GM04504 (cell line): ENCODE data around the gene SLBP.

ENCODE experiments used
- DNase-seq: peaks from one replicate; pipeline ENCODE4 v3.0.0-alpha.2; 2012; ENCODE audit warnings: low read depth

SLBP gene

GRCh38 chr4:1748465-1748995 is 36.4 kb upstream of the SLBP start:
- DNase-seq: no peak

GRCh38 chr4:1747603-1747967 is 35.5 kb upstream of the SLBP start:
- no peak for DNase-seq

- DNase-seq: no peak
Observed at GRCh38 chr4:1746919-1747602, 34.9 kb upstream of the SLBP start.

GRCh38 chr4:1746265-1746691 is 34.2 kb upstream of the SLBP start:
- DNase-seq: no peak

GRCh38 chr4:1745697-1746096 is 33.6 kb upstream of the SLBP start:
- DNase-seq: no peak

GRCh38 chr4:1745165-1745564 is 33.0 kb upstream of the SLBP start:
- DNase-seq: no peak

- DNase-seq: no peak
Observed at GRCh38 chr4:1744552-1744951, 32.4 kb upstream of the SLBP start.

- DNase-seq: no peak
Observed at GRCh38 chr4:1743975-1744374, 31.9 kb upstream of the SLBP start.

GRCh38 chr4:1743551-1743950 is 31.4 kb upstream of the SLBP start:
- no peak for DNase-seq

GRCh38 chr4:1741208-1741607 is 29.1 kb upstream of the SLBP start:
- no peak for DNase-seq

GRCh38 chr4:1740021-1740545 is 28.0 kb upstream of the SLBP start:
- DNase-seq: no peak

GRCh38 chr4:1739358-1739757 is 27.2 kb upstream of the SLBP start:
- no peak for DNase-seq

- DNase-seq: no peak
Observed at GRCh38 chr4:1738410-1738809, 26.3 kb upstream of the SLBP start.

GRCh38 chr4:1737666-1738065 is 25.5 kb upstream of the SLBP start:
- no peak for DNase-seq

GRCh38 chr4:1736812-1737211 is 24.7 kb upstream of the SLBP start:
- DNase-seq: no peak

GRCh38 chr4:1735215-1735614 is 23.1 kb upstream of the SLBP start:
- DNase-seq: no peak

- DNase-seq: no peak
Observed at GRCh38 chr4:1732911-1733310, 20.8 kb upstream of the SLBP start.

- no peak for DNase-seq
Observed at GRCh38 chr4:1731180-1731579, 19.1 kb upstream of the SLBP start.

- no peak for DNase-seq
Observed at GRCh38 chr4:1730532-1731135, 18.5 kb upstream of the SLBP start.

GRCh38 chr4:1728061-1728980 is 16.2 kb upstream of the SLBP start:
- DNase-seq: no peak

GRCh38 chr4:1727117-1728031 is 15.3 kb upstream of the SLBP start:
- no peak for DNase-seq
